ENCODE measurements around the gene RCL1. TPM values are rescaled to one million over a fixed set of nuclear protein-coding genes. Genes with fewer than 3 reads are reported as not detected.

The RCL1 gene
- polyA plus RNA-seq, 1 experiment, result 7.8 TPM

DNA sequence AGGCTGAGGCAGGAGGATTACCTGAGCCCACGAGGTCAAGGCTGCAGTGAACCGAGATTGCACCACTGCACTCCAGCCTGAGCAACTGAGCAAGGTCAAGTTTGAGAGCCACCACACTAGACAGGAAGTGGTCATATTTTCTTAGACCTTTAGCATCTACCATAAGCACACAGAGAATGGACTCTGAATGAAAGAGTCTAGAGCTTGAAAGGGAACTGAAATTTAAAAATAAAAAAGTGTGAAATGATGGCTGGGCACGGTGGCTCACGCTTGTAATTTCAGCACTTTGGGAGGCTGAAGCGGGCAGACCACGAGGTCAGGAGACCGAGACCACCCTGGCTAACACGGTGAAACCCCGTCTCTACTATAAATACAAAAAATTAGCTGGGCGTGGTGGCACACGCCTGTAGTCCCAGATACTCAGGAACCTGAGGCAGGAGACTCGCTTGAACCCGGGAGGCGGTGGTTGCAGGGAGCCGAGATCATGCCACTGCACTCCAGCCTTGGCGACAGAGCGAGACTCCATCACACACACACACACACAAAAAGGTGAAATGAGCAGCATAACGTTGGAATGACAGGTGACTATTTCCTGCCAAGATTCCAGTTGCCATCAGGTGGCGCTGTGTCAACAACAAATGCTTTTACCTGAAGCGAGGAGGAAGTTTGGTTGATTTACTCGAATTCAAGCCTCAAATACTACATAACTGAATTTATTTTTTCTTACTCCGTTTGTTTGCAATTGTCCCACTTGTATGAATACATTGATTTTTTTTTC, 30.4 kb upstream of the RCL1 start:
- ChIA-PET CTCF (interaction anchor here (0.6 to 5.9 kb wide), 41 partner anchors 8 to 977 kb away, joined by 3 to 59 read pairs (median 4); partner anchors contain the start of genes INSL6 and JAK2), POLR2A (no interaction called here)
- Histone ChIP-seq H3K4me3 (ENCODE audit: low read depth, low read length) (no peak overlapping the region), H3K9me3 (ENCODE audit: control insufficient read depth, insufficient read depth, low read length) (no peaks in the 10 kb centered on the region; the same call in 1 of the 2 replicates), H3K27me3 (ENCODE audit: control insufficient read depth, insufficient read depth, low read length) (peaks cover 8% of the 10 kb centered on the region), H3K27ac (ENCODE audit: low read depth, low read length) (no peak overlapping the region)
- peak; percentile 44 for DNase-seq (ENCODE audit: low read depth, low spot score)
- TF ChIP-seq, protein P1, sequence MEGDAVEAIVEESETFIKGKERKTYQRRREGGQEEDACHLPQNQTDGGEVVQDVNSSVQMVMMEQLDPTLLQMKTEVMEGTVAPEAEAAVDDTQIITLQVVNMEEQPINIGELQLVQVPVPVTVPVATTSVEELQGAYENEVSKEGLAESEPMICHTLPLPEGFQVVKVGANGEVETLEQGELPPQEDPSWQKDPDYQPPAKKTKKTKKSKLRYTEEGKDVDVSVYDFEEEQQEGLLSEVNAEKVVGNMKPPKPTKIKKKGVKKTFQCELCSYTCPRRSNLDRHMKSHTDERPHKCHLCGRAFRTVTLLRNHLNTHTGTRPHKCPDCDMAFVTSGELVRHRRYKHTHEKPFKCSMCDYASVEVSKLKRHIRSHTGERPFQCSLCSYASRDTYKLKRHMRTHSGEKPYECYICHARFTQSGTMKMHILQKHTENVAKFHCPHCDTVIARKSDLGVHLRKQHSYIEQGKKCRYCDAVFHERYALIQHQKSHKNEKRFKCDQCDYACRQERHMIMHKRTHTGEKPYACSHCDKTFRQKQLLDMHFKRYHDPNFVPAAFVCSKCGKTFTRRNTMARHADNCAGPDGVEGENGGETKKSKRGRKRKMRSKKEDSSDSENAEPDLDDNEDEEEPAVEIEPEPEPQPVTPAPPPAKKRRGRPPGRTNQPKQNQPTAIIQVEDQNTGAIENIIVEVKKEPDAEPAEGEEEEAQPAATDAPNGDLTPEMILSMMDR (IDR thresholded peaks at IDR 0.05; ENCODE audit: low read depth, low read length), result peak; percentile 80

DNA sequence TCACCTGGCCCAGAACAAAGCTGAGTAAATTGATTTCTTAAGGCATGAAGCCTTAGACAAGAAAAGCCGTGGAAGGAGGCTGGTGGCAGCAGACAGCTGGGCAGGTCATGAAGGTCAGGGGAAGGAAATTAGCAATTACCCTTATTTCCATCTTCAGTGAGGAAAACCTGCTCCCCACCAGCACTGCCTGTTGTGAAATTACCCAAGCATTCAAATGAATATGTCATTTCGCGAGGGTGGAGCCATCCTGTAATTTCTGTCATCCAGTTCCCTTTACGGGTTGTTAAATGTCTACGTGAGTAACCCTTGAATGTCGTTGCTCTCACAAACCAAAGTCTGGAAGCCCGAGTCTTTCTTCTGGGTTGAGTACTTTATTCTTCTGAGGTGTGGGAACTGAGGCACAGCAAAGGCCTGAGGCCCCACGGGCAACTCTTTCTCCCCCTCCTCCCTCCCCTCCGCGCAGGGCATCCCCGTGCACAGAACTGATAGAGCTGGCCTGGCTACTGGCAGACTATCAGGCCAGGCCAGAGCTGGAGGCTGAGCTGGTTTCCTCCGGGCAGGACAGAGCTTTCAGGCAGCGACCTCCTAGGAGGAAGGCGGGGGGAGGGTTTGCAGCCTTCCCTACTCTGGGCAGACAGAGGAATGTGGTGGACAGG, 29.7 kb upstream of the RCL1 start:
- Histone ChIP-seq H3K27me3 (ENCODE audit: control insufficient read depth, insufficient read depth, low read length) (peaks cover 8% of the 10 kb centered on the region), H3K9me3 (ENCODE audit: control insufficient read depth, insufficient read depth, low read length) (no peaks in the 10 kb centered on the region; the same call in 1 of the 2 replicates), H3K4me3 (ENCODE audit: low read depth, low read length) (no peak overlapping the region), H3K27ac (ENCODE audit: low read depth, low read length) (no peak overlapping the region)
- no peak for DNase-seq (ENCODE audit: low read depth, low spot score)
- ChIA-PET POLR2A (no interaction called here), CTCF (interaction anchor here (0.6 to 5.9 kb wide), 42 partner anchors 8 to 1011 kb away, joined by 3 to 59 read pairs (median 4); partner anchors contain the start of genes INSL6 and JAK2)
- TF ChIP-seq, protein P1 (IDR thresholded peaks at IDR 0.05; ENCODE audit: low read depth, low read length), result no peak

DNA sequence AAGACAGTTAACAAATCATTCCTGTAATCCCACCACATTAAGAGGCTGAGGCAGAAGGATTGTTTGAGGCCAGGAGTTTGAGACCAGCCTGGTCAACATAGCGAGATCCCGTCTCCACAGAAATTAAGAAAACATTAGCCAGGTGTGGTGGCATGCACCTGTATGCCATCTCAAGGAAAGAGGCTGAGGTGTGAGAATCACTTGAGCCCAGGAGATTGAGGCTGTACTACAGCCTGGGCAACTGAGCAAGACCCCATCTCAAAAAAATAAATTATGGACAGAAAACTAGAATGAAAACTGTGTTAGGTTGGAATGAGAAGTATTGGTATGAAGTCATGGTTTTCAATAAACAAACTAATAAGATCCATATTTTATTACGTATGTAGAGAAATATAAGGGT, 28.7 kb upstream of the RCL1 start:
- ChIA-PET CTCF (interaction anchor here (0.9 to 5.9 kb wide), 8 partner anchors 10 to 229 kb away, joined by 3 to 59 read pairs (median 8); no protein-coding TSS in a partner anchor), POLR2A (no interaction called here)
- H3K27me3 ChIP-seq (ENCODE audit: control insufficient read depth, insufficient read depth, low read length), result peaks cover 8% of the 10 kb centered on the region
- no peak overlapping the region for H3K4me3 ChIP-seq (ENCODE audit: low read depth, low read length)
- H3K27ac ChIP-seq (ENCODE audit: low read depth, low read length), result no peak overlapping the region
- no peaks in the 10 kb centered on the region; the same call in 1 of the 2 replicates for H3K9me3 ChIP-seq (ENCODE audit: control insufficient read depth, insufficient read depth, low read length)
- TF ChIP-seq, protein P1 (IDR thresholded peaks at IDR 0.05; ENCODE audit: low read depth, low read length), result no peak
- no peak for DNase-seq (ENCODE audit: low read depth, low spot score)

DNA sequence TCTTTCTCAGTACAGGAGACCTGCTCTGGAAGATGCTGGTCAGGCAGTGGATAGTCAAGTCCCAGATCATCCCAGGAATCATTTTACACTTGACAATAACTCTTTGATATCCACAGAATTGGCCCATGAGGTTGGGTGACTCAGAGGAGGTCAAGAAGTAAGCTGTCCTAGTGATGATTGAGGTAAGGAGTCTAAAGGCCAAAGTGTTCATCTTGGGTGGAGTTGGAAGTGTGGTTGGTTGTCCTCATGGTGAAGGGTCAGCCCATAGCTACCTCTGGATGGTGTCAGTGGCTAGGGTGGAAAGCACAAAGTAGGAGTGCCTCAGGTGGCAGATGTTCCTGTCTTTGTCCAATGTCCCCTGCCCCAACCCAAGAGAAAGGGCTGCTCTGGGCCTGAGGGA, 24.1 kb upstream of the RCL1 start:
- H3K27me3 ChIP-seq (ENCODE audit: control insufficient read depth, insufficient read depth, low read length), result no peaks in the 10 kb centered on the region
- H3K9me3 ChIP-seq (ENCODE audit: control insufficient read depth, insufficient read depth, low read length), result no peaks in the 10 kb centered on the region
- H3K27ac ChIP-seq (ENCODE audit: low read depth, low read length), result no peak overlapping the region
- TF ChIP-seq, protein P1 (IDR thresholded peaks at IDR 0.05; ENCODE audit: low read depth, low read length), result no peak
- ChIA-PET CTCF (interaction anchor here (1.9 kb wide), 1 partner anchor 10 kb away, joined by 9 read pairs; no protein-coding TSS in a partner anchor), POLR2A (no interaction called here)
- no peak overlapping the region for H3K4me3 ChIP-seq (ENCODE audit: low read depth, low read length)
- DNase-seq (ENCODE audit: low read depth, low spot score), result no peak
